GM18502 (cell line): Measurements from ENCODE around the gene CUBN.
A peak's percentile ranks its signal among the peaks of the same experiment; 100 is the strongest.

ENCODE experiments used
- ATAC-seq: cut with Tn5 transposase; IDR thresholded peaks from one replicate; pipeline ENCODE4 v1.9.1; 2021; ENCODE audit warnings: mild to moderate bottlenecking; ENCODE audit not compliant: unreplicated experiment, poor library complexity

The CUBN gene

DNA sequence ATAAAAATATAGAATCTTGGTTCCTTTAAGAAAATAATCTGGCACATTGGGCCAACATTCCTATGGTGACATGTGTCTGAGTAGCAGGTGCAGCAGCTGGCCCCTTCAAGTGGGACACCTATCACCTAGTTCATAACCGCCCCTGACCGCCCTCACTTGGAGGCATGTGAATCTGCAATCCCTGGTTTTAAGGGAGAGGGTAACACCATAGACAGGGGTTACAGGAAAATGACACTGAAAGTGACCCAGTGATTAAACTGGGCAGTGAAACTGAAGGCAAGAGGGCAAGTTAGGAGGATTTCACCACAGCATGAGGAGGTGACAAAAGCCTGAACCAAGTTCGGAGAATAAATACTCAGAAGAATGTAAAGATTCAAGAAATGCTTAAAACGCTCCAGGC, 313.4 kb downstream of the CUBN start:
- no peak for ATAC-seq

DNA sequence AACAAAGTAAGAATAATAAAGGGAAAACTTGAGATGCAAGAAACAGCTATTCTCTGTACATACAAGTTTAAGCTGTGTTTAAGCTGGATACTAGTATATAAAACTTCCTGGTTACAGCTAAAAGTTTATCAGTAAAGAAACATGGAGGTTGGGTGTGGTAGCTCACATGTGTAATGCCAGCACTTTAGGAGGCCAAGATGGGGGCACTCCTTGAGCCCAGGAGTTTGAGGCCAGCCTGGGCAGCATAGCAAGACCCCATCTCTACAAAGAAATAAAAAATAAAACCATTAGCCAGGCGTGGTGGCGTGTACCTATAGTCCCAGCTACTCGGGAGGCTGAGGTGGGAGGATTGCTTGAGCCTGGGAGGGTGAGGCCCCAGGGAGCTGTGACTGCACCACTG, 315.6 kb downstream of the CUBN start:
- no peak for ATAC-seq

DNA sequence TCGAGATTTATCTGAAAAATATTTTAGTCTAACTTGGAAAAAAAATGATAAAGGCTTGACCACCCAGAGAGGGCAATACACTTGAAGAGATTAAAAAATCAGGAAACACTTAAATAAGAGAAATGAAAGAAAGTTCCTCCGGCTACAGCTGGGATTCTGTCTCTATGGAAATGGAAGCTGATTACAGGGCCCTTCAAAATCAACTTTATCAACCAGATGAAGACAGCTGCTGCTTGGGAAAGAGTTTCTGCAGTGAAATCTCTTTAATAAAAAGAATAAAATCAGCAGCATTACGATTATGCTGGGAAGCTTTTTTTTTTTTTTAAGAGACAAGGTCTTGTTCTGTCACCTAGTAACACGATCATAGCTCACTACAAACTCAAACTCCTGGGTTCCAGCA, 316.9 kb downstream of the CUBN start:
- ATAC-seq = no peak

DNA sequence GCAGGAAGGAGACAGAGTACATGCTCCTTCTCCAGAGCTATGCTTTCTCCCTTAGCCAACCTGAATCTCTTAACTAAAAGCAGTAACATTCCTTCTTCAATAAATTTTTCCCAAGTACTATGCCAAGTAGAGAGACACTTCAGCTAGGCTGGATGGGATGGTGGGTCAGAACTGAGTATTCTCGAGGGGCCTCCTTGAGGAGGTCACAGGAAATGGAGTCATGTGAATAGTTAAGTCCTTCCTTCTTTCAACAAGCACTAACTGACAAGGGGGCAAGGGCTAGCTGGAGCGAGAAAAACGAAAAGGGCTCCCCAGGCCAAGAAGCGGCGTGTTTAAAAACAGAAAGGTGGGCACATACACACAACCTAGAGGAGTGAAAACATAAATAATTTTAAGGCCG, 317.8 kb downstream of the CUBN start:
- no peak for ATAC-seq

DNA sequence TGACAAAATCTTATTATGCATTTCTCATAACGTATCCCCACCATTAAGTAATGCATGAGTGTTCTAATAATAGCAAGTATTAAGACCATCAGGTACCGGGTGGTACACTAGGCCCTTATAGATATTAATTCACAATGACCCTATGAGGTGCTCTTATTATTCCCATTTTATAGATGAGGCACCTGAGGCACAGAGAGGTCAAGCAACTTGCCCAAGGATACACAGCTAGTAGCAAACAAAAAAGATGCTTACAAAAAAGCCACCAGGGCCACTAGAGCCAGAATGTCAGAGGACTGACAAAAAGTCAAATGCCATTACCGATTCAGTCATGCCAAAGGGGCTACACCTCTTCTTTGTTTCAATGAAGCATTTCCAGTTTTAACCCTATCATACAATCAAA, 318.3 kb downstream of the CUBN start:
- no peak for ATAC-seq

DNA sequence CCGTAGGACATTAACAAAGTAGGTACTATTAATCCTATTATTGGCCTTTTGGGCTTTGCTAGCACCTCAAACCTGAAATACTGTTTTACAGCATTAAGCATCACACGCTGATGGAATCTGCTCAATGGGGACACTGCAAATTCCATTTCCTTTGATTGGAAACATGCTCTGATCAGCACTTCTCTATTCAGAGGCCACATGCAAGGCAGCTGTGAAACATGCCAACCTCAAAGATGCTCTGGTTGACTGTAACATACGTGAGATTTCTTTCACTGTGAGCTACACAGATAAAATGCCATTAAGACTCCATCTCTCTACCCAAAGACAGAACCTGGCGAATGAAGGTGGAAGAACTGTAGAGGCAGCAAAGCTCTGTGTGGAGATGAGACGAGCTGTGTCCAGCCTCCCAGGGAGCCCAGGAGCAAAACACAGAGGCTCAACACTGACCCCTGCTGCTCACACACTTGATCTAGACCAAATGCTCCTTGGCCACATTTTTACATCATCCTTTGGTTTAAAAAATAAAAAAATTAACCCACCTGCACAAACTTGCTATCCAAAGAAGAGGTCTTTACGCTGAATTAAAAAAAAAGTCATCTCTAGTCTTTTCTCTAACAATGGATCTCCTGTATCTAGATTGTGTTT, 320.4 kb downstream of the CUBN start:
- ATAC-seq = peak; percentile 93

DNA sequence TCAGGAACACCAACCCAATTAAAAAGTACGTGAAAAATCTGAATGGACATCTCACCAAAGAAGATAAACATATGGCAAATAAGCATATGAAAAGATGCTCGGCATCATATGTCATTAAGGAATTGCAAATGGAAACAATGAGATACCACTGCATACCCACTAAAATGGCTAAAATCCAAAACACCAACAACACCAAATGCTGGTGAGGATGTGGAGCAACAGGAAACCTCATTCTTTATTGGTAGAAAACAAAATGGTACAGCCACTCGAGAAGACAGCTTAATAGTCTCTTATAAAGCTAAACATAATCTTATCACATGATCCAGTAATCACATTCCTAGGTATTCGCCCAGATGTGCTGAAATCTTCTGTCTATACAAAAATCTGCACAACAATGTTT, 325.5 kb downstream of the CUBN start:
- no peak for ATAC-seq

DNA sequence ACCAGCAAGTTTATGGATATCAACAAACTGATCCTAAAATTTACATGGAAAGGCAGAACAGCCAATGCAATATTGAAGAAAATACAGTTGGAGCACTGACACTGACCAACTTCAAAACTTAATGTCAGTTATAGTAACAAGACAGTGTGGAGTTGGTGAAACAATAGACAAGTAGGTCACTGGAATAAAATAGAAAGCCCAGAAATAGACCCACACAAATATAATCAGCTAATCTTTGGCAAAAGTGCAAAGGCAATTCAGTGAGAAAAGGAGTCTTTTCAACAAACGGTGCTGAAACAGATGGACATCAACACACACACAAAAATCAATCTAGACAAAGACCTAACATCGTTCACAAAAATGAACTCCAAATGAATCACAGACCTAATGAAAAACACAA, 326.1 kb downstream of the CUBN start:
- ATAC-seq = no peak

DNA sequence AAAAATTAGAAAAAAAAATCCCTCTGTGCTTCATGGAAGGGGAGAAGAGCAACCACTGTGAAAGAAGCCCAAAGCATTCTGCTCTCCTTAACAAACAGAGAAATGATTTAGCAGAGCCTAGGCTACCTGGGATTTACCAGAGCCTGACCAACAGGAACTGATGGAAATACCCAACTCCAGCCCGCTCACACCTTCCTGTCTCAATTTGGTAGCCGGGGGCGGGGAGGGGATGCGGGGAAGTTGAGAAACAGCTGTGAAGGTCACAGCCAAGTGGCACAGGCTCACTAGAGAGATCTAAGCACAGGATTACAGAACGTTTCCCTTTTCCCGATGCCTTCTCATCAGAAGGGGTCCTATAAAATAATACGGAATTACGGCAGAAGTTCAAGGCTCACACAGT, 330.0 kb downstream of the CUBN start:
- ATAC-seq = peak; percentile 95

DNA sequence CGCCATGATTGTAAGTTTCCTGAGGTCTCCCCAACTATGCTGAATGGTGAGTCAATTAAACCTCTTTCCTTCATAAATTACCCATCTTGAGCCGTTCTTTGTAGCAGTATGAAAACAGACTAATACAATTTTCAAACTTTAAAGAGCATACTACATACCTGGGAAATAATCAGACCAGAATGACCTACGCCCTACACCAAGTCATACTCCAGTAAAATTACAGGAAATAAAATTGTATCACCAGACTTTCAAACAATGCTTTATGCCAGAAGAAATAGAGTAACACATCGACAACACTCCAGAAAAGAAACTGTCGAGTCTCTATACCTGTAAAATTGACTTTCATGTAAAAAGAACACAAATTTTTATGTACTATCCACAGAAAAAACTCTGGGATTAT, 331.0 kb downstream of the CUBN start:
- no peak for ATAC-seq

DNA sequence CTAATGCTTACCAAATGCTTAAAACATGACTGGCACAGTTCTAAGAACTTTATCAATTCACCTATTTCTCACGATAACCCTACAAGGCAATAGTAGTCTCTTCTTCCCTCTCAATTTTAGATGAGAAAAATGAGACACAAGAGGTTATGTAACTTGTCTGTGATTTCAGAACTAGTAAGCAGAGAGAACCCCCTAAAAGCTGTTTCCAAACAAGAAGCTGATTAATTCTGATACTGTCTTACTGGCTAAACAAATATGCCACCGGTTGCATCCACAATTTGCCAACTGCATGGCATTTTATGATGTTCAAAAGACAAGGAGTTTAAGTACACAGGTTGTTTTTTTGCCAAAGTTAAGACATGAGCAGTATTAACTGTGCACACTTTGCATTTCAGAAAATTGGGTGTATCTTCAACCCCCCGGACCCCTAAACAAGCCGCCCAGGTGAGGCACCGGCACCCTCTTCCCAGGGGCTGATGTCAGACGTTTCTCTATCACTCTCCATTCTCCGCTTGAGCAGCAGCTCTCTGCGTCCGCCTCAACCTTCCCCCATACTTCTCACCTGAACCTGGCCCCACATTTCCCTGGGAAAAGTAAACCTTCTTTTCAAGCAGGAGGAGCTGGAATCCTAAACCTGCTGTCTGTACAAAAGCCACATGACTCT, 334.1 kb downstream of the CUBN start:
- no peak for ATAC-seq

DNA sequence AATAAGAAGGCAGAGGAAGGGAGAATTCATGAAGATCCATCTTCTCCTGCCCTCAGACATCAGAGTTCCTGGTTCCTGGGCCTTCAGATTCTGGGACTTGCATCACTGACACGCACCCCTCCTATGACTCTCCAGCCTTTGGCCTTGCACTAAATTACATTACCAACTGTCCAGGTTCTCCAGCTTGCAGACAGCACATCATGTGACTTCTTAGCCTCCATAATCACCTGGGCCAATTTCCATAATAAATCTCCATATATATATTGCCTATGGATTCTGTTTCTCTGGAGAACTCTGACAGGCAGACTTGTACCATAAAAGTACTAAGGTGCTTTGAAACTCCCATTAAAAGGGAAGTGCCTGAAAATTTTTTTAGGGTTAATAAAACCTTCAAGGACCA, 335.6 kb downstream of the CUBN start:
- ATAC-seq = no peak

DNA sequence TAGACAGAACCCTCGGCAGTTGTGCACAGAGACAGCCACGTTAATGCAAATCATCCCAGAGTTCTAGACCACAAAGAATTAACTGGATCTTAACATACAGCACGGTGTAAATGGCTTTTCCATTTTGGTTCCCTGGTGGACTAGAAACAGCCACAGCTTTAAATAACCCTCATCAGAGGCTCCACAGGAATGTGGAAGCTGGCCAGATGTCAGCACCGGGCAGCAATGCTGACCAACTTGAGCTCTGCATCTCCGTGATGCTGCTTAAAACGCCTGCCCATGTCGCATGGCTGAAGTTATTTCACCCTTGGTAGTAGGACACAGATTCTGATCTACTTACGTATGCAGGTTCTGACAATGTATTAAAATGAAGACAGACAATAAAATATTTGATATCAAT, 336.9 kb downstream of the CUBN start:
- ATAC-seq = no peak

DNA sequence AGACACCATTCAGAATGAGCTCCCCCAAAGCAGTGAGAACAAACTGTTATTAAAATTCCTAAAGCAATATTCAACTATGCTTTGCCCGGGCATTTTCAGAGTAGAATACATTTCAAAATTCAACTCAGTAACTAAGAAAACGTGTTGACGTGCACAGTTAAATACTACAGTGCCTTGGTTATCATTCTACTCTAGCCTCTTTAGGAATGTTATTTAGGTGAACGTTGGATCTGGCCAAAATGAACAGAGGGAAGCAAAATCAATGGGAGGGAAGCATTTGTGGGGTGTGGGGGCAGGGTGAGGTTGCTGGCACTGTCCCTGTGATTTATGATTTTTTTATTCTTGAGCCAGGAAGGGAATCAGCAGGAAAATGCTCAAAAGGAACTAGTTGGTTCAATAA, 339.8 kb downstream of the CUBN start:
- no peak for ATAC-seq

DNA sequence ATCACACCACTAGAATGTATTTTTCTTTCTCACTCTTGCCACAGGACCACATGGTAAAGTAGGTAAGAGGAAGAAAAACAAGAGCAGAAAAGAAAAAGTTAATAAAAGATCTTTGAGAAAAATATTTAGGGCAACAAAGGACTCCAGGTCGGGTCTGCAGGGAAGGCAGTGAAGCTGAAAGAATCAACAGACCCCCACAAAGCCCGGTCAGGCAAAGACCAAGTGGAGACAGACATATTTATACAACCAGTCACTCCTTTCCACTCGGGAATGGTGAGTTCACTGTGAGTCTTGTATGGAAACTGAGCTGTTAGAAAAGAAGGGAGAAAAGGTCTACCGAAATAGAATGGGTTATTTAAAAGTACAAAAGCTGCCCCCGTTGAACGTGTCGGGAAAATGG, 340.4 kb downstream of the CUBN start:
- no peak for ATAC-seq

DNA sequence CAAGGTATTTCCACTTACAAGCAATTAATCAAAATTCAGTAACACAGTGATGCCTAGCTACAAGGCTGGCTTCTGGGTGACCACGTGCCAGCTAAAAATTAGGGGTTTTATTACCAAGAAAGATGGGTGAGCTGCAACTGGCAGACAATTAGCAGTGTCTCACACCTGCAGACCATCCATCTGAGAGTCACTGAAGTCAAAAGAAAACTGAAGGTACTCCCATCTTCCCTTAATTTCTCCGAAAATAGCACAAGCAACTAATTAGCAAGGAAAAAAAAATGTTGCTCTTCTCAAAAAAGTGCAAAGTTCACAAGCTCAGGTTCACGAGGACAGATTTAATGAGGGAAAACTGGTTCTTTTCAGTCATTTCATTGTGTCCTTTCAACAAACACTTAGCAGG, 340.8 kb downstream of the CUBN start:
- ATAC-seq = no peak

DNA sequence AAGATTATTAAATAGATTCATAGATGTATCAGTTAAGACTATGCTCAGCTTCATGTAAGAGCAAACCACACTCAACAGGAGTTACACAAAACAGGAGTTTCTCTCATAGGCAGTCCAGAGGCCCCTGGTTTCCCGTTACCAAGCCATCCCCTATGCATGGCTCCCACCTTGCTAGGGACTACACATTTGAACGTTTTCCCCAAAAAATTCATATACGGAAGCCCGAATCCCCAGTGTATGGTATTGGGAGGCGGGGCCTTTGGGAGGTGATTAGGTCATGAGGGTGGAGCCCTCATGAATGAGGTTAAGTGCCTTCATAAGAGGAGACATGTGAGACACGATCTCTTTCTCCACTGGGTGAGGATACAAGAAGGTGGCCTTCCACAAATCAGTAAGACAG, 341.5 kb downstream of the CUBN start:
- peak; percentile 59 for ATAC-seq

DNA sequence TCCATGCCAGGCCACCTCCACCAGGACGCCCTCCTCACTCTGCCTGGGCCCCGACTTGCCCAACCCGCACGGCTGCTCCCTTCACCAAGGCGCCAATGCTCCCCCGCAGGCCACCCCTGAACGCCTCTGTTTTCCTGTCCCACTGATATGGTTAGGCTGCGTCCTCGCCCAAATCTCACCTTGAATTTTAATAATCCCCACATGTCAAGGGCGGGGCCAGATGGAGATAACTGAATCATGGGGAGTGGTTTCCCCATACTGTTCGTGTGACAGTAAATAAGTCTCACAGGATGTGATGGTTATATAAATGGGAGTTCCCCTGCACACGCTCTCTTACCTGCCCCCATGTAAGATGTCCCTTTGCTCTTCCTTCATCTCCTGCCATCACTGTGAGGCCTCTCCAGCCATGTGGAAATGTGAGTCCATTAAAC, 342.2 kb downstream of the CUBN start:
- peak; percentile 87 for ATAC-seq

DNA sequence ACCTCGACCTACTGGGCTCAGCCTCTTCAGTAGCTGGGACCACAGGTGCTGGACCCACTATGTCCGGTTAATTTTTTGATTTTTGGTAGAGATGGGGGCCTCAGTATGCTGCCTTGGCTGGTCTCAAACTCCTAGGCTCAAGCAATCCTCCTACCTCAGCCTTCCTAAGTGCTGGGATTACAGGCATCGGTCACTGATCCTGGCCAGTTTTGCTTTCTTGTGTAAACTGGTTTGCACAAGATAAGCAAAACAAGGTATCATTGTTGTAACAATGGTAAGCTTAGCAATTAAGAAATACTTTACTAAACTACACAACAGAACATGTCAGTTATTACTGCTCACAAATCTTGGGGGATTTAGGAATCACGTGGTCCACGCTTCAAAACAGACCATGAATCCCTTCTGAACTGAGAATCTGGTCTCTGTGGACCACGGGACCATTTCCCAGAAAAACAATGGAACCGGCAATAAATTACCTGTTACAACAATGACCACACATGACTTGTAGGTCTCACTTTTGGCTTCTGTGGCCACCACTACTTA, 349.2 kb downstream of the CUBN start:
- no peak for ATAC-seq

DNA sequence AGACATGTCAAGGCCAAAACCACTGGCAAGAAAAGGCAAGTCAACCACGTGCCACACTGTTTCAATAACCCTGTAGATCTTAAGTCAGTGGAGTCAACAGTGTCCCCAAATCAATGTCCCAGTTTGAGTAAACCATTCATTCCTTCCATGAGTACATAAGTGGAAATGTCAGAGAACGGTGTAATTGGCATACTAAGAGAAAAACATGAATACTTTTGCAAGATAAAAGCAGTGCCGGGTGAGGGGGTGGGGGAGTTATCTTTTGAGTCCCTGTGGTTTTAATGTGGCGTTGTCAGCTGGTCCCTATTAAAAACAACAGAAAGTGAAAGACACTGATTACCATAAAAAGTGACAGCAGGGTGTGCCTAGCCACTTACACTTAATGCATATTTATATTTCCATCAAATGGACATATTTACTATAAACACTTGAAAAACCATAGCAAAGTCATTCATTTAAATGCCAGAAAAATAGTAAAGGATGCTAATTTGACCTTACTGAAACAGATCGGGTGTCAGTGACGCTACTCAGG, 350.2 kb downstream of the CUBN start:
- peak; percentile 74 for ATAC-seq

DNA sequence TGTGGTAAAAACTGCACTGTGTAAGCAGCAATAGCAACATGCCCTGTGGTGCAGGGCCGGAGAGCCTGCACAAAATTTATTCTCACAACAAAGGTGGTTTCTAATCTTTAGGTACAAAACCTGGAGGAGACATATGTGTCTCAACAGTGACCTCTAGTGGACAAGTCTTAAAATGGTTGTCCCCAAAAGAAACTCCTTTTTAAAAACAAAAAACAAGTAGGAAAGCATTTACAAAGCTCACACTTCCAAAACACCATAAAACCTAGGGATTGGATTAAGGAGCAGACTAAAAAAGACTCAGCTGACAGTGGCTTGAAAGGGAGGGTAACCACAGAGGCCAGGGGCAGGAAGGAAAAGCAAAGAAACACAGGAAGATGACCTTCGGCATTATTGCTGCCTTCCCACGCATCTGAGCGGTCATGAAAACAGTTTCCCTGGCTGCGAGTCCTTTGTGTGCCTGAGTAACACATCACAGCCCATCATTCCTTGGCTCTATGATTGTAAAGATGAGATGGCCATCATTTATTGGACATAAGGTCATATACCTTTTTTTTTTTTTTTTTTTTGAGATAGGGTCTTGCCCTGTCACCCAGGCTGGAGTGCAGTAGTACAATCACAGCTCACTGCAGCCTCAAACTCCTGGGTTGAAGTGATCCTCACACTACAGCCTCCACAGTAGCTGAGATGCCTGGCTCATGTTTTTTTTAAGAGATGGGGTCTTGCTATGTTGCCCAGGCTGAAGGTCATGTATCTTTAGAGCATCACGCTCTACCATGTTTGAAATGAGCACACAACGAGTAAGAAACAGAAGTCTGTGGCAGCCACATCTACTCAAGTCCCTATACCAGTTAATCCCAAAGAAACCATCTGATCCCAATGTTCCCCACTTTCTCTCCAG, 351.9 kb downstream of the CUBN start:
- peak; percentile 63 for ATAC-seq
